ENCODE measurements around the gene UTP11. TPM values are rescaled to one million over a fixed set of nuclear protein-coding genes. Genes with fewer than 3 reads are reported as not detected.

Gene UTP11
- polyA plus RNA-seq, 1 donor from 2014 or later, result 144 TPM

DNA sequence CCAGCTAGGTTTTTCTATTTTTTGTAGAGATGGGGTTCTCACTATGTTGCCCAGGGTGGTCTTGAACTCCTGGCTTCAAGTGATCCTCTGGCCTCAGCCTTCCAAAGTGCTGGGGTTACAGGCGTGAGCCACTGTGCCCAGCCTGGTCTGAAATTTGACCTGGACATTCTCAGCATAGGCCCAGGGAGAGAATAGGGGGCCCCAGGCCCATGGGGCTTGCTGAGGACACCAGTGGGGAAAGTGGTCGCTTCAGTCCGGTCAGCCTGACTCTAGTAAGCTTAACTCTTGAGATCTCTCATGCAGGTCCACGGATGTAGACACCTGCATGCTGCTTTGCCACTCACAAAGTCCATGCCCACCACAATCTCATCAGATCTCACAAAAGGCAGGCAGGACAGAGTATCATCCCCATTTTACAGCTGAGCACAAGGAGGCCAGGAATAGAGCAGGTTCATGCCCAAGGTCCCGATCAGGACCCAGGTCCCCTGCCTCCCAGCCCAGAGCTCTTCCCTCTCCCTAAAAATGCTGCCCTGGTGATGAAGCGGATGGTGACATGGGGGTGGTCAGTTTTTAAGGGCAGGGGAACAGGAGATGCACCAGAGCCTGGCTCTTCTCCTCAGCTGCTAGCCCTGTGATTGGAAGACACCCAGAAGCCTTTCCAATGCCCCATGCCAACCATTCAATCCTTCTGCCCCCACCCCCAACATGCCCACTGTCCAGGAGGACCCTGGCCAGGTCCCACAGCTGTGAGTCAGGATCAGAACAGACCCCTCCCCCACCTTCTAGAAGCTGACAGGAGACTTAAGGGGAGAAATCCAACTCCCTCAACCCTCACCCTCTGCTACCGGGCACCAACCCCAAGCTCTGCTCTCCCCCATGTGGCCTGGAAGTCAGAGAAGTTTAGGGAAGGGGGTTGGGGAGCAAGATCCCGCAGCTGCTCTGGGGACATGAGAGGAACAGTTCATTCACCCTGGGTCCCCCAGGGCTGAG lies 9.0 kb upstream of the UTP11 start:
- Histone ChIP-seq H3K9ac (ENCODE audit: low read length) (no peak overlapping the region), H3K4me3 (ENCODE audit: low read length) (no peak overlapping the region), H3K36me3 (ENCODE audit: insufficient read depth, low read length) (no peaks in the 10 kb centered on the region), H2AFZ (ENCODE audit: low read depth, low read length) (no peak overlapping the region), H3K4me2 (ENCODE audit: low read length) (no peak overlapping the region), H3K9me3 (ENCODE audit: low read length) (no peaks in the 10 kb centered on the region), H4K20me1 (ENCODE audit: insufficient read depth) (no peaks in the 10 kb centered on the region), H3K27ac (ENCODE audit: low read length) (no peak overlapping the region), H3K79me2 (replicated peaks; ENCODE audit: insufficient read depth, low read length) (no peaks in the 10 kb centered on the region), H3F3A (ENCODE audit: insufficient read depth, low read length, poor library complexity, severe bottlenecking) (no peaks in the 10 kb centered on the region), H3K27me3 (ENCODE audit: insufficient read depth, low read depth, low read length) (peaks cover 12% of the 10 kb centered on the region), H3K9me2 (ENCODE audit: insufficient read depth, low read length) (no peaks in the 10 kb centered on the region)
- TF ChIP-seq CTCF (IDR thresholded peaks at IDR 0.05; ENCODE audit: poor library complexity, severe bottlenecking), result no peak
- no peak for TF ChIP-seq EZH2 (IDR thresholded peaks at IDR 0.05; ENCODE audit: borderline replicate concordance, insufficient read depth, low read length, poor library complexity, severe bottlenecking)
- TF ChIP-seq EP300 (conservative IDR thresholded peaks at IDR 0.05; ENCODE audit: poor library complexity, severe bottlenecking), result no peak
- TF ChIP-seq TAF1 (IDR thresholded peaks at IDR 0.05; ENCODE audit: low read depth), result no peak
- TF ChIP-seq RAD21 (conservative IDR thresholded peaks at IDR 0.05), result no peak
- TF ChIP-seq POLR2AphosphoS5 (IDR thresholded peaks at IDR 0.05), result no peak
- TF ChIP-seq SMC3 (conservative IDR thresholded peaks at IDR 0.05; ENCODE audit: poor library complexity), result no peak
- TF ChIP-seq, protein P1, sequence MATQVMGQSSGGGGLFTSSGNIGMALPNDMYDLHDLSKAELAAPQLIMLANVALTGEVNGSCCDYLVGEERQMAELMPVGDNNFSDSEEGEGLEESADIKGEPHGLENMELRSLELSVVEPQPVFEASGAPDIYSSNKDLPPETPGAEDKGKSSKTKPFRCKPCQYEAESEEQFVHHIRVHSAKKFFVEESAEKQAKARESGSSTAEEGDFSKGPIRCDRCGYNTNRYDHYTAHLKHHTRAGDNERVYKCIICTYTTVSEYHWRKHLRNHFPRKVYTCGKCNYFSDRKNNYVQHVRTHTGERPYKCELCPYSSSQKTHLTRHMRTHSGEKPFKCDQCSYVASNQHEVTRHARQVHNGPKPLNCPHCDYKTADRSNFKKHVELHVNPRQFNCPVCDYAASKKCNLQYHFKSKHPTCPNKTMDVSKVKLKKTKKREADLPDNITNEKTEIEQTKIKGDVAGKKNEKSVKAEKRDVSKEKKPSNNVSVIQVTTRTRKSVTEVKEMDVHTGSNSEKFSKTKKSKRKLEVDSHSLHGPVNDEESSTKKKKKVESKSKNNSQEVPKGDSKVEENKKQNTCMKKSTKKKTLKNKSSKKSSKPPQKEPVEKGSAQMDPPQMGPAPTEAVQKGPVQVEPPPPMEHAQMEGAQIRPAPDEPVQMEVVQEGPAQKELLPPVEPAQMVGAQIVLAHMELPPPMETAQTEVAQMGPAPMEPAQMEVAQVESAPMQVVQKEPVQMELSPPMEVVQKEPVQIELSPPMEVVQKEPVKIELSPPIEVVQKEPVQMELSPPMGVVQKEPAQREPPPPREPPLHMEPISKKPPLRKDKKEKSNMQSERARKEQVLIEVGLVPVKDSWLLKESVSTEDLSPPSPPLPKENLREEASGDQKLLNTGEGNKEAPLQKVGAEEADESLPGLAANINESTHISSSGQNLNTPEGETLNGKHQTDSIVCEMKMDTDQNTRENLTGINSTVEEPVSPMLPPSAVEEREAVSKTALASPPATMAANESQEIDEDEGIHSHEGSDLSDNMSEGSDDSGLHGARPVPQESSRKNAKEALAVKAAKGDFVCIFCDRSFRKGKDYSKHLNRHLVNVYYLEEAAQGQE (IDR thresholded peaks at IDR 0.05; ENCODE audit: borderline replicate concordance), result no peak
- no peak for TF ChIP-seq MXI1 (conservative IDR thresholded peaks at IDR 0.05; ENCODE audit: poor library complexity, severe bottlenecking)

- Histone ChIP-seq H3K9me2 (ENCODE audit: insufficient read depth, low read length) (no peaks in the 10 kb centered on the region), H3K79me2 (replicated peaks; ENCODE audit: insufficient read depth, low read length) (no peaks in the 10 kb centered on the region), H3K36me3 (ENCODE audit: insufficient read depth, low read length) (no peaks in the 10 kb centered on the region), H2AFZ (ENCODE audit: low read depth, low read length) (no peak overlapping the region), H3K9ac (ENCODE audit: low read length) (peak overlapping the region; percentile 18), H3F3A (ENCODE audit: insufficient read depth, low read length, poor library complexity, severe bottlenecking) (no peaks in the 10 kb centered on the region), H3K4me2 (ENCODE audit: low read length) (no peak overlapping the region), H3K4me3 (ENCODE audit: low read length) (peak overlapping the region; percentile 61), H3K9me3 (ENCODE audit: low read length) (no peaks in the 10 kb centered on the region), H4K20me1 (ENCODE audit: insufficient read depth) (no peaks in the 10 kb centered on the region), H3K27ac (ENCODE audit: low read length) (no peak overlapping the region), H3K27me3 (ENCODE audit: insufficient read depth, low read depth, low read length) (peaks cover 12% of the 10 kb centered on the region)
- TF ChIP-seq, protein P1 (IDR thresholded peaks at IDR 0.05; ENCODE audit: borderline replicate concordance), result no peak
- no peak for TF ChIP-seq MXI1 (conservative IDR thresholded peaks at IDR 0.05; ENCODE audit: poor library complexity, severe bottlenecking)
Measured at GRCh38 chr1:38004284-38005108, 8.0 kb upstream of the UTP11 start.
